ENCODE results near the gene TMEM190. TPM values are rescaled to one million over a fixed set of nuclear protein-coding genes. Genes with fewer than 3 reads are reported as not detected.
A peak's percentile ranks its signal among the peaks of the same experiment; 100 is the strongest.

TMEM190 gene
- total and polyA plus RNA-seq, 9 of the 15 experiments (the other 6 are each of a cell fraction or from before 2014, with no cell fraction given): not detected

GRCh38 chr19:55384920-55385723 lies 8.5 kb downstream of the TMEM190 start:
- Histone ChIP-seq H2AFZ (ENCODE audit: low read depth, low read length) (peak overlapping the region; percentile 99), H3K36me3 (ENCODE audit: control insufficient read depth, insufficient read depth, low read length) (peaks cover 42% of the 10 kb centered on the region), H3K4me2 (ENCODE audit: insufficient read depth, low read length) (peak overlapping the region; percentile 94), H3K9ac (ENCODE audit: insufficient read depth in 1 of 2, low read depth in 2 of 2, low read length in 2 of 2) (peak overlapping the region; percentile 94 to 97), H3K79me2 (ENCODE audit: control insufficient read depth, insufficient read depth, low read length) (peaks cover 73% of the 10 kb centered on the region), H3K27ac (ENCODE audit: extremely low read depth, low read depth, low read length) (peak overlapping the region; percentile 97), H3K4me1 (replicated peaks in 1 of 2; ENCODE audit: control insufficient read depth in 2 of 2, insufficient read depth in 2 of 2, low read length in 2 of 2) (peaks cover 47 to 61% of the 10 kb centered on the region in 2 experiments), H3K9me1 (ENCODE audit: control insufficient read depth, insufficient read depth, low read length) (peaks cover 16% of the 10 kb centered on the region), H3K9me3 (replicated peaks; ENCODE audit: control insufficient read depth, insufficient read depth, low read depth, low read length) (no peaks in the 10 kb centered on the region; the same call in 1 of the 2 replicates), H3K4me3 (peak overlapping the region; percentile 77), H3K27me3 (ENCODE audit: control insufficient read depth in 2 of 2, insufficient read depth in 2 of 2, low read length in 2 of 2) (no peaks in the 10 kb centered on the region), H4K20me1 (replicated peaks; ENCODE audit: control insufficient read depth, insufficient read depth, low read length) (peaks cover 41% of the 10 kb centered on the region)
- intact Hi-C loops (cut with micrococcal nuclease) (loop anchor here (2.0 to 5.0 kb wide), 3 partner anchors 67 to 168 kb away; no protein-coding TSS in a partner anchor), in situ Hi-C loops (cut with MboI) (no loop called here)
- FAIRE-seq (no peak), ATAC-seq (peak; percentile 87), DNase-seq (ENCODE audit: extremely low read depth in 1 of 4, low spot score in 3 of 4) (peak; percentile 77 to 96 (median 85))
- 2% methylated on average over 33 of the region's 34 CpGs for WGBS (ENCODE audit: insufficient coverage, low coverage, missing lambda C conversion rate)
- ChIA-PET POLR2A (interaction anchor here (0.6 to 12.9 kb wide), 15 partner anchors 12 to 250 kb away, joined by 3 to 195 read pairs (median 3); partner anchors contain the start of genes HSPBP1, KMT5C and UBE2S), CTCF (ENCODE audit: low intra/inter-chr PET ratio) (no interaction called here)
- TSS peak; percentile 68 for BruUV-seq (replicated peaks)
- TF ChIP-seq SRSF7 (optimal IDR thresholded peaks at IDR 0.05; ENCODE audit: low read depth, low read length) (no peak), ARID4B (CRISPR knock-in tag; IDR thresholded peaks at IDR 0.05) (peak; percentile 38; the same call in 1 of the 2 replicates), CBX2 (IDR thresholded peaks at IDR 0.05; ENCODE audit: insufficient read depth, low read length, poor library complexity, severe bottlenecking) (no peak), TAF1 (IDR thresholded peaks at IDR 0.05; ENCODE audit: control insufficient read depth, extremely low read depth, insufficient read depth, low read length, severe bottlenecking) (peak; percentile 5), GABPA (tag; conservative IDR thresholded peaks at IDR 0.05; ENCODE audit: low read depth) (no peak), ZFX (CRISPR knock-in tag; IDR thresholded peaks at IDR 0.05) (peak; percentile 71; the same call in 1 of the 2 replicates), CBX3 (IDR thresholded peaks at IDR 0.05; ENCODE audit: borderline replicate concordance in 1 of 2, low read length in 2 of 2) (peak in 1 of 2 experiments; percentile 41; a peak in 1 of 3 replicates), CTBP1 (IDR thresholded peaks at IDR 0.05; ENCODE audit: borderline replicate concordance) (peak; percentile 43; the same call in 1 of the 2 replicates), EP400 (IDR thresholded peaks at IDR 0.05) (peak; percentile 45), NR2C2 (CRISPR knock-in tag; IDR thresholded peaks at IDR 0.05) (0 out of 2 replicates have a peak, but pooled peaks have one; percentile 1), NR2C2 (tag; IDR thresholded peaks at IDR 0.05) (no peak)
- TF ChIP-seq, protein P1, sequence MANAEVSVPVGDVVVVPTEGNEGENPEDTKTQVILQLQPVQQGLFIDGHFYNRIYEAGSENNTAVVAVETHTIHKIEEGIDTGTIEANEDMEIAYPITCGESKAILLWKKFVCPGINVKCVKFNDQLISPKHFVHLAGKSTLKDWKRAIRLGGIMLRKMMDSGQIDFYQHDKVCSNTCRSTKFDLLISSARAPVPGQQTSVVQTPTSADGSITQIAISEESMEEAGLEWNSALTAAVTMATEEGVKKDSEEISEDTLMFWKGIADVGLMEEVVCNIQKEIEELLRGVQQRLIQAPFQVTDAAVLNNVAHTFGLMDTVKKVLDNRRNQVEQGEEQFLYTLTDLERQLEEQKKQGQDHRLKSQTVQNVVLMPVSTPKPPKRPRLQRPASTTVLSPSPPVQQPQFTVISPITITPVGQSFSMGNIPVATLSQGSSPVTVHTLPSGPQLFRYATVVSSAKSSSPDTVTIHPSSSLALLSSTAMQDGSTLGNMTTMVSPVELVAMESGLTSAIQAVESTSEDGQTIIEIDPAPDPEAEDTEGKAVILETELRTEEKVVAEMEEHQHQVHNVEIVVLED (CRISPR knock-in tag; IDR thresholded peaks at IDR 0.05): no peak
- TF ChIP-seq, protein P2, sequence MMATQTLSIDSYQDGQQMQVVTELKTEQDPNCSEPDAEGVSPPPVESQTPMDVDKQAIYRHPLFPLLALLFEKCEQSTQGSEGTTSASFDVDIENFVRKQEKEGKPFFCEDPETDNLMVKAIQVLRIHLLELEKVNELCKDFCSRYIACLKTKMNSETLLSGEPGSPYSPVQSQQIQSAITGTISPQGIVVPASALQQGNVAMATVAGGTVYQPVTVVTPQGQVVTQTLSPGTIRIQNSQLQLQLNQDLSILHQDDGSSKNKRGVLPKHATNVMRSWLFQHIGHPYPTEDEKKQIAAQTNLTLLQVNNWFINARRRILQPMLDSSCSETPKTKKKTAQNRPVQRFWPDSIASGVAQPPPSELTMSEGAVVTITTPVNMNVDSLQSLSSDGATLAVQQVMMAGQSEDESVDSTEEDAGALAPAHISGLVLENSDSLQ (IDR thresholded peaks at IDR 0.05): 0 out of 2 replicates have a peak, but pooled peaks have one; percentile 5

Measured in K562 (cell line).